Activated CD4-positive, alpha-beta T cell treated with anti-CD3 and anti-CD28 coated beads, Interleukin-2, Interleukin-4, amounts not matched to agents 100 ng/mL and 50 ng/mL, durations not matched to agents 16 hours and 8 hours (primary cell): ENCODE measurements around the gene SPOPL.

ENCODE experiments used
- DNase-seq: peaks from one replicate; pipeline ENCODE4 v3.0.0-alpha.2; 2020; ENCODE audit warnings: low spot score

The SPOPL gene

GRCh38 chr2:138601458-138602165 is 100.0 kb downstream of the SPOPL start:
- DNase-seq, result no peak

- DNase-seq, result no peak
Measured at GRCh38 chr2:138602166-138602460, 100.5 kb downstream of the SPOPL start.

GRCh38 chr2:138607746-138608145 is 106.2 kb downstream of the SPOPL start:
- no peak for DNase-seq

DNA sequence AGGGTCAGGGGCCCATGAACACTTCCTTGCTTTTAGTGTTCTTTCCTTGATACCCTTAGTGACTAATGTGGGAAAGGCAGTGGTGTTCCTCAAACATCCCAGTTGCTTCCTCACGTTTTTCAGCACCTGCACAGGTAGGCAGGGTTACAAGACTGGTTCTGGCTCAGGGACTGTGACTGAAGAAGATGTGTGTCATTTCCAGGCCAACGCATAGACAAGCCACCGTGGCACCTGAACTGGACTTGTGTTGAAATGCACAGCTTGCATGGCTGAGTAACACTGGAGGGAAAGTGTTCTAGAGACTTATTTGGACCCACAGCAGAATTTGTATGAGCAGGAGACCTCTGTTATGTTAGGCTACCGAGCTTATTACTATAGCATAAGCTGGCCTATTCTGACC is 107.9 kb downstream of the SPOPL start:
- no peak for DNase-seq

DNA sequence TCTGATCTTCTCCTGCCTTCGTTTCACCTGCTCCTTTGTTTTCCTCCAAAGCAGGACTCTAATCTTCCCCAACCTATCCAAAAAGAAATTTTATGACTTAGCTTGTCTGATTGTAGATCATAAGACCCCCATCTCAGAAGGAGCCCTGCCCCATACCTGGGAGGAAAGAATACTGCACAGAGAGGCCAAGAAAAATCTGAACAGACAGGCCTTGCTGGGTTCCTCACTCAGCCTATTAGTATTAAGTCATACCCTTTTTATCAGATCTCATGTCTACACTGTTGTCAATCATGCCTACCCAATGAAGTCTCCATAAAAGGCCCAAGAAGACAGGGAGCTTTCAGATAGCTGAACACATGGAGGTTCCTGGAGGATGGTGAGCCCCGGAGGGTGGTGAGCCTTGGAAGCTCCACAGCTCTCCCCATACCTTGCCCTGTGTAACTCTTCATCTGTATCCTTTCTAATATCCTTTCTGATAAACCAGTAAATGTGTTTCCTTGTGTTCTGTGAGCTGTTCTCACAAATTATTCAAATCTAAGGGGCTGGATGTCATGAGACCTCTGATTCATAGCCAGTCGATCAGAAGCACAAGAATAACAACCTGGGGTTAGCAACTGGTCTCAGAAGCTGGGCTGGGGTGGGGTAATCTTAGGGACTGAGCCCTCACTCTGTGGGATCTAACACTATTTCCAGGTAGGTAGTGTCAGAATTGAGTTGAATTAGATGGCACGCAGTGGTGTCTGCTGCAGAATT is 108.8 kb downstream of the SPOPL start:
- no peak for DNase-seq

DNA sequence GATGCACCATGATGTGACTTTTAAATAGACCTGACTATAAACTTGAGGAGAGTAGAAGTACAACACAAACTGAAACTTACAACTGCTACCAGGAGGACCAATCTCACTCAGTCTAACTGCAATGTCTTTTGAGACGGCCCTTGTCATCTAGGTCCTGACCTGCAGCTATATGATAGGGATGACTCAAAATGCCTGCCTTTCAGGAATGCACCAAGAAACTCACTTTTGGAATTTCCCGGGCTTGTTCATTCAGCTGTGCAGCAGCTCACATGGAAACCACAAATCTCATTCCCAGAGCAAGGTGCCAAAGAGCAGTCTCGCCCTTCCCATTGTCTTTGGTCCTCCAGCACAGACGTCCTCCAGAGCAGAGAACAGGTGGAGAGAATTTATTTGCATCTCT is 113.7 kb downstream of the SPOPL start:
- no peak for DNase-seq

- DNase-seq, result no peak
Measured at GRCh38 chr2:138617026-138617425, 115.5 kb downstream of the SPOPL start.

DNA sequence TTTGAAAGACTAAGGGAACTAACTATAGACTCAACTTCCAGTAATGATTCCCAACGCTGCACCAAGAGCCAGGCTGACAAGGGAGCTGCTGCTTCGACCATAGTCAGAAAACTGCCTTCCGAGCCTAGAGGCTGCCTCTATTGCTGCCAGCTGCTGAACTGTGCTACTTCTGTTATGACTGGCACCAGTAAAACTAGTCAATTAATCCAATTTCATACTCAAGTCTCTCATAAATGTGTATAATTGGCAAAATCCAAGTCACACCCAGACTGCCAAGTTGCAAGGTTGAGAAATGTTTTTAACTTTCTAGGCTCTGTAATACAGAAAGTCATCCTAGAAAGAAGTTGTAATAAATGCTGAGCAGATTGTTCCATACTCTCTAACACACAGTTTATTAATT is 117.4 kb downstream of the SPOPL start:
- DNase-seq, result no peak

DNA sequence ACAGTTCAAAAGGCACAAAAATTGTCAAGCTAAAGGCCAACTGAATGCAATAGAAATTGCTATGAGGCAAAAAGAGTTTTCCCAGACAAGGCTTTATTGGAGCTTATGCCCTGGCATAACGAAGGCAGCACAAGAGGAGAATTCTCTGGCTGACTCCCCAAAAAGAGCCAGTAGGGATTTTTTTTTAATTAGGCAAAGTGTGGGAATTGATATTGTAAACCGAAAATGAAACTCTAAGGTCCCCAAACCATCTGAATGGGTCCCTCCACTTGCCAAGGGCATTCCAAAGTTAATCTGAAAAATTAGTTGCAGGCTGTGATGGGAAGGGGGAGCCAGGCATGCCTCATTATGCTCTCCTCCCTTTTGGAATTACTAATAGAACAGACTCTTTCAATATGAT is 118.9 kb downstream of the SPOPL start:
- DNase-seq, result no peak

DNA sequence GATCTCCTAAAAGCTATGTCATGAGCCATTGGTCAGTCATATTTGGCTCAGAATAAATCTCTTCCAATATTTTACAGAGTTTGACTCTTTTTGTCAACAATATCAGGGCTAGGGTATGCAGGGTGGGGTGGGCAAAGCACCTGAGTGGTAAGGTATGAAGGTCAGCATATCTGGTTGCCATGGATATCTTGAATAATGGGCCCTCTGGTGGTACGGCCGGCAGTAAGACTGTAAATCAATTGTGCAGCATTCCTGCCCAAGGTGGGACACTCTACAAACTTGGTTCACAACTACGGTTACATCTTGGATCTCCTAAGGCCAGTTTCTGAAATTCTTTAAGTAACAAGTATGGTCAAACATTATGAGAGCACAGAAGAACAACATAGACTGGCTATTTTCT is 119.6 kb downstream of the SPOPL start:
- no peak for DNase-seq

GRCh38 chr2:138622613-138623012 is 121.0 kb downstream of the SPOPL start:
- DNase-seq, result no peak
